Kasumi-1 (cell line): ENCODE results near the gene FGF22.

ENCODE experiments used
- DNase-seq, 2 experiments: peaks; one replicate each; lab custom pipeline; 2025; lab: John Stamatoyannopoulos, UW

The FGF22 gene

DNA sequence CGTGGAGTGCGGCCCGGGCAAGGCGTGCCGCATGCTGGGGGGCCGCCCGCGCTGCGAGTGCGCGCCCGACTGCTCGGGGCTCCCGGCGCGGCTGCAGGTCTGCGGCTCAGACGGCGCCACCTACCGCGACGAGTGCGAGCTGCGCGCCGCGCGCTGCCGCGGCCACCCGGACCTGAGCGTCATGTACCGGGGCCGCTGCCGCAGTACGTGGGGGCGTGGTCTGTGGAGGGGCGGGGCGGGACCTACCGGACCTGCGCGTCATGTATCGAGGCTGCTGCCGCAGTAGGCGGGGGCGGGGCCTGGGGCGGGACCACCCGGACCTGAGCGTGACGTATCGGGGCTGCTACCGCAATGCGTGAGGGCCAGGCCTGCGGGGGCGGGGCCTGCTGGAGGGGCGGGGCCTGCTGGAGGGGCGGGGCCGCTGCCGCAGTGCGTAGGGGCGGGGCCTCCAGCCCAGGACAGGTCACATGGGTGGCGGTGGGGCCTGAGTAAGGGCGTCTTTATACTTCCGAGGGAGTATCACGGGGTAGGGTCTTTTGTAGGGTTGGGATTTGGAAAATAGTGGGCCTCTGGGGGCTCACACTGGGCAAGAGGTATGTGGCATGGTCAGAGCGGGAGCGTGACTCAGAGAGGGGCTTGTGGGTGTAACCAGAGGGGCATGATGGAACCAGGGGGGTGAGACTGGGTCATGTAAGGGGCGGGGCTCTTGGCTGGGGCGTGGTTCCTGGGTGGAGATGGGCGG, 40.8 kb downstream of the FGF22 start:
- peak; percentile 92 to 95 for DNase-seq

DNA sequence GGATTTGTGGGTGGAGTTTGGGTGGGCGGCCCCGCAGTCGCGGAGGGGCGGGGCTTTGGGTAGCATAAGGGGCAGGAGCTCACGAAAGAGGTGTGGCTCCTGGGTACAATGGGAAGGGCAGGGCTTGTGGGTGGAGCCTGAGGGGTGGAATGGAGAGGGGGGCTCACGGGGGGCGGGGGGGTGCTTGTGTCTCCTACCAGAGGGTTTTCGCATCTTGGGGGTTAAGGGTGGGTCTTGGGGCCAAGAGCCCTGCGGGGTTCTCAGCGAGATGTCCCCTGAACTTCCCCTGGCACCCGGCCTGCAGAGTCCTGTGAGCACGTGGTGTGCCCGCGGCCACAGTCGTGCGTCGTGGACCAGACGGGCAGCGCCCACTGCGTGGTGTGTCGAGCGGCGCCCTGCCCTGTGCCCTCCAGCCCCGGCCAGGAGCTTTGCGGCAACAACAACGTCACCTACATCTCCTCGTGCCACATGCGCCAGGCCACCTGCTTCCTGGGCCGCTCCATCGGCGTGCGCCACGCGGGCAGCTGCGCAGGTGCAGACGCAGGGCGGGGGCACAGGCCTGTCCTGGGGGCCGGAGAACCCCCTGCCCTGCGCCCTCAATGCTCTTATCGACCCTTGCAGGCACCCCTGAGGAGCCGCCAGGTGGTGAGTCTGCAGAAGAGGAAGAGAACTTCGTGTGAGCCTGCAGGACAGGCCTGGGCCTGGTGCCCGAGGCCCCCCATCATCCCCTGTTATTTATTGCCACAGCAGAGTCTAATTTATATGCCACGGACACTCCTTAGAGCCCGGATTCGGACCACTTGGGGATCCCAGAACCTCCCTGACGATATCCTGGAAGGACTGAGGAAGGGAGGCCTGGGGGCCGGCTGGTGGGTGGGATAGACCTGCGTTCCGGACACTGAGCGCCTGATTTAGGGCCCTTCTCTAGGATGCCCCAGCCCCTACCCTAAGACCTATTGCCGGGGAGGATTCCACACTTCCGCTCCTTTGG, 41.6 kb downstream of the FGF22 start:
- DNase-seq = peak; percentile 66 to 81

GRCh38 chr19:682678-683320, 43.1 kb downstream of the FGF22 start:
- DNase-seq = no peak

DNA sequence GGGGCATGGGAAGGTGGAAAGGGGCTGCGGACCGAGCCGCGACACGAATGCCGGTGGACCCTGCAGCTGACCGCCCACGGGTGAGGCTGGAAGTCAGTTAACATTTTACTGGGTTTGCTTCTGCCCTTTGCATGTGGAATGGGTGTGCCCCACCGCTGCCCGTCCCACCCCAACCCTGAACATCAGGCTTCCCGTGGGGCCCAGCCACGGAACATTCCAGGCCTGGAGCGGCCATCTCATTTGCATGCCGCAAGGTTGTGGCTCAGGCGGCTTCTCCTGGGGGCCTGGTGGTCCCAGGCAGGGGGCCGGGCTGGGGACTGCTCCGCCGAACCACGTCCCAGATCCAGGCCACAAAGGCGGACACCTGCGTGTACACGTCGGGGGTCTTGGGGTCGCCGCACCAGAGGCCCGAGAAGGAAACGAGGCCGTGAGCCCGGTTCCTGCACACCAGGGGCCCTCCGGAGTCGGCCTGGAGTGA, 45.8 kb downstream of the FGF22 start:
- no peak for DNase-seq

DNA sequence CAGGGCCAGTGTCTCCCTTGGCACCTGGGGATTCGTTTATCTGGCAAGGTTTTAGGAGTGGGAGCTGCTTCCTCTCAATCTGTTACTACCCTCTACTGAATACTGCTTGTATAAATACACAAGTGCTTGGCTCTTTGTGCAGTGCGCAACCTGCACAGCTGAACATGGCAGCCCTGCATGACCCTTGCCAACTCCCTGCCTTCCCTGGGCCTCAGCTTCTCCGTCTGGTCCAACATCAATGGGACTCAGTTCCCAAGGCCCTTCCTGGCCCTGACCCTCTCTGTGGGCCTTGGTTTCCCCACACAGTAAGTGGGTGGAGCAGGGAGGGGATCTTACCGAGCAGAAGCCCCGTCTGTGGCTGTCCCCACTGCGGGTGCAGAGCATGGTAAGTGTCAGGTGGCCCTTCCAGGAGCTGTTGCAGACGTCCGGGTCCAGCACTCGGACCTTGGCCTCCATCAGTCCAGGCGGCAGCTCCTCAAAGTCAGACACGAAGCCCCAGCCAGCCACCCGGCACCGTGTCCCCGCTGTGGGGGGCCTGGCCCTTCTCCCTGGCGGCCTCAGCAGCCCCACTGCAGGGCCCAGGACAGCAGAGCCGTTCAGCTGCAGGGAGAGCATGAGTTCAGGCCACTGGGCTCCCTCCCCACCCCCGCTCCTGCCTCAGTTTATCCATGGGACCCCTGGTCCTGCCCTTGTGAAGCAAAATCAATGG, 47.1 kb downstream of the FGF22 start:
- no peak for DNase-seq

GRCh38 chr19:687569-688166, 48.0 kb downstream of the FGF22 start:
- DNase-seq = no peak

- DNase-seq = no peak
Observed at GRCh38 chr19:688214-688613, 48.5 kb downstream of the FGF22 start.

GRCh38 chr19:688992-689391, 49.3 kb downstream of the FGF22 start:
- DNase-seq = no peak

- DNase-seq = no peak
Observed at GRCh38 chr19:690203-690602, 50.5 kb downstream of the FGF22 start.
